GM12878 (cell line): ENCODE measurements around the gene DMKN. TPM values are rescaled to one million over a fixed set of nuclear protein-coding genes. Genes with fewer than 3 reads are reported as not detected.

ENCODE experiments used
- ATAC-seq: fragments of 200-7000 bp; cut with Tn5 transposase; 3 replicates; pipeline ENCODE4 v1.9.1; 2020; ENCODE audit warnings: mild to moderate bottlenecking, moderate library complexity
- BruUV-seq: library from RNA; stranded (reverse); fragments of 400-500 nt; replicated peaks from 2 replicates; lab custom pipeline; 2021; lab: Mats Ljungman, UMichigan
- CTCF ChIA-PET: fragments of 300-600 bp; sonication (Branson Sonifier 250); formaldehyde crosslinking; extraction: SDS; loops from one replicate; lab custom pipeline; 2021; ENCODE audit warnings: inconsistent platforms; lab: Yijun Ruan, JAX
- POLR2A ChIA-PET: fragments of 350-600 bp; formaldehyde crosslinking; extraction: SDS; loops from one replicate; lab custom pipeline; 2021; ENCODE audit warnings: inconsistent platforms; lab: Charles Lee
- RAD21 ChIA-PET: fragments of 300-600 bp; sonication (Branson Sonifier 250); formaldehyde crosslinking; loops from one replicate; lab custom pipeline; 2023; ENCODE audit warnings: antibody characterized with exemption; ENCODE audit not compliant: unreplicated experiment; lab: Charles Lee
- SMC1A ChIA-PET: fragments of 300-600 bp; sonication (Branson Sonifier 250); formaldehyde crosslinking; loops from one replicate; lab custom pipeline; 2023; ENCODE audit not compliant: unreplicated experiment, uncharacterized antibody; lab: Charles Lee
- DNase-seq: peaks from one replicate; pipeline ENCODE4 v3.0.0-alpha.2; 2011; ENCODE audit warnings: low read depth, low spot score
- FAIRE-seq: peaks from 3 replicates; lab custom pipeline; 2011; peaks lifted over from hg19 to GRCh38; lab: Jason Lieb, UNC
- H2AFZ ChIP-seq: 2 replicates; pipeline ENCODE4 v1.6.0; 2011; ENCODE audit warnings: low read depth, low read length, control low read depth; ENCODE audit not compliant: control insufficient read depth
- H3K27ac ChIP-seq: 2 replicates; pipeline ENCODE4 v1.5.1; 2011; ENCODE audit warnings: control low read depth; ENCODE audit not compliant: control insufficient read depth, insufficient read depth
- H3K27me3 ChIP-seq, 2 experiments: replicated peaks in 1 of 2; 2 replicates each; pipeline versions ENCODE4 v1.6.0 to v1.6.1; 2011; ENCODE audit warnings: low read length in 1 of 2; ENCODE audit not compliant: control insufficient read depth in 2 of 2, insufficient read depth in 2 of 2
- H3K36me3 ChIP-seq, 2 experiments: 2 replicates each; pipeline ENCODE4 v1.5.1; 2011; ENCODE audit warnings: low read length in 1 of 2; ENCODE audit not compliant: control insufficient read depth in 2 of 2, insufficient read depth in 2 of 2
- H3K4me1 ChIP-seq: 2 replicates; pipeline ENCODE4 v1.6.1; 2011; ENCODE audit warnings: mild to moderate bottlenecking, low read length, moderate library complexity, mixed read lengths; ENCODE audit not compliant: control insufficient read depth, insufficient read depth
- H3K4me2 ChIP-seq: 2 replicates; pipeline ENCODE4 v1.6.0; 2011; ENCODE audit warnings: control low read depth; ENCODE audit not compliant: control insufficient read depth, insufficient read depth
- H3K4me3 ChIP-seq: fragments of 200-600 bp; sonication (generic); 2 replicates; pipeline ENCODE4 v1.5.1; 2016
- H3K79me2 ChIP-seq: 2 replicates; pipeline ENCODE4 v1.6.0; 2011; ENCODE audit warnings: low read length; ENCODE audit not compliant: control insufficient read depth, insufficient read depth
- H3K9ac ChIP-seq: 2 replicates; pipeline ENCODE4 v1.8.0; 2011; ENCODE audit warnings: low read length, control low read depth, mixed read lengths; ENCODE audit not compliant: control insufficient read depth, insufficient read depth
- H3K9me3 ChIP-seq: replicated peaks from 3 replicates; pipeline ENCODE4 v1.5.1; 2011; ENCODE audit warnings: mild to moderate bottlenecking, low read length; ENCODE audit not compliant: control insufficient read depth, insufficient read depth
- H4K20me1 ChIP-seq: 2 replicates; pipeline ENCODE4 v1.6.0; 2011; ENCODE audit not compliant: control insufficient read depth, insufficient read depth
- BMI1 ChIP-seq: fragments of 450-650 bp; IDR thresholded peaks from 2 replicates; pipeline ENCODE4 v1.6.1; 2016; ENCODE audit warnings: mild to moderate bottlenecking, moderate library complexity, borderline replicate concordance
- EZH2 ChIP-seq: IDR thresholded peaks from 2 replicates; pipeline ENCODE4 v1.6.1; 2012; ENCODE audit warnings: low read depth, mild to moderate bottlenecking, control low read depth, inconsistent platforms, low read length, borderline replicate concordance; ENCODE audit not compliant: control insufficient read depth
- FOXM1 ChIP-seq: IDR thresholded peaks from 2 replicates; pipeline ENCODE4 v1.6.1; 2012; ENCODE audit warnings: low read depth, mild to moderate bottlenecking, inconsistent platforms, low read length, moderate library complexity
- GABPA ChIP-seq: IDR thresholded peaks from 2 replicates; pipeline ENCODE4 v1.6.1; 2014; ENCODE audit warnings: antibody characterized with exemption, low read depth, mild to moderate bottlenecking, inconsistent platforms
- HSF1 ChIP-seq: fragments of 150-350 bp; IDR thresholded peaks from 2 replicates; pipeline ENCODE4 v1.6.1; 2014; ENCODE audit warnings: mild to moderate bottlenecking, low read depth, low read length
- IKZF2 ChIP-seq, 2 experiments: fragments of 450-650 bp; IDR thresholded peaks; 2 replicates each; pipeline ENCODE4 v1.6.1; 2017; ENCODE audit warnings: mild to moderate bottlenecking in 2 of 2, moderate library complexity in 2 of 2
- IRF5 ChIP-seq: fragments of 450-650 bp; IDR thresholded peaks from 2 replicates; pipeline ENCODE4 v1.6.1; 2017; ENCODE audit warnings: borderline replicate concordance
- PML ChIP-seq: IDR thresholded peaks from 2 replicates; pipeline ENCODE4 v1.6.1; 2012; ENCODE audit warnings: low read length, inconsistent platforms
- POLR2AphosphoS5 ChIP-seq: IDR thresholded peaks from 2 replicates; pipeline ENCODE4 v1.6.1; 2011; ENCODE audit warnings: mild to moderate bottlenecking, low read length, inconsistent platforms
- SMAD1 ChIP-seq: fragments of 450-650 bp; IDR thresholded peaks from 2 replicates; pipeline ENCODE4 v1.6.1; 2018; ENCODE audit warnings: mild to moderate bottlenecking, low read depth; ENCODE audit not compliant: partially characterized antibody
- SMC3 ChIP-seq: IDR thresholded peaks from 2 replicates; pipeline ENCODE4 v1.6.1; 2011; ENCODE audit warnings: low read length, improper control_type of control experiment, borderline replicate concordance
- STAT3 ChIP-seq: IDR thresholded peaks from 2 replicates; pipeline ENCODE4 v1.6.1; 2011; ENCODE audit warnings: low read depth, low read length, improper control_type of control experiment
- TCF3 ChIP-seq: IDR thresholded peaks from 2 replicates; pipeline ENCODE4 v1.6.1; 2012; ENCODE audit warnings: low read depth, mild to moderate bottlenecking, low read length, borderline replicate concordance; ENCODE audit not compliant: insufficient read depth
- USF2 ChIP-seq: IDR thresholded peaks from 2 replicates; pipeline ENCODE4 v1.6.1; 2011; ENCODE audit warnings: low read depth, low read length, improper control_type of control experiment, borderline replicate concordance
- ZBTB4 ChIP-seq: fragments of 450-650 bp; formaldehyde crosslinking; IDR thresholded peaks from 2 replicates; pipeline ENCODE4 v1.4.0; 2022; ENCODE audit warnings: mild to moderate bottlenecking, moderate library complexity
- ZNF207 ChIP-seq: fragments of 450-650 bp; IDR thresholded peaks from 2 replicates; pipeline ENCODE4 v1.6.1; 2014; ENCODE audit warnings: antibody characterized with exemption, mild to moderate bottlenecking, borderline replicate concordance
- WGBS: methylation state at CpG from one replicate; pipeline ENCODE4 v1.1.6; 2016; ENCODE audit warnings: low lambda C conversion rate; ENCODE audit not compliant: insufficient replicate concordance, insufficient coverage; ENCODE audit errors: missing lambda C conversion rate; 5-methylcytosine and 5-hydroxymethylcytosine counted together
- in situ Hi-C: fragments of 300-500 bp; cut with MboI; formaldehyde crosslinking; loops from 9 replicates; pipeline ENCODE4 v1.14.3; 2018; ENCODE audit warnings: mixed read lengths
- intact Hi-C: fragments of 100-400 bp; cut with micrococcal nuclease; formaldehyde crosslinking; loops from one replicate; pipeline ENCODE4 v1.14.2; 2022; ENCODE audit not compliant: unreplicated experiment
- polyA plus RNA-seq, 11 experiments: library from polyadenylated mRNA; depleted of rRNA in 4 of 11; unstranded in 6 of 11; stranded (reverse) in 5 of 11; fragments of >200 nt; fragmentation: Nextera tagmentation in 4 of 11; fragmentation: Illumina TruSeq in 1 of 11; extraction: Ambion mirVana in 4 of 11; extraction: Trizol in 1 of 11; gene quantifications; 1 replicate in 1 of 11; 2 replicates in 10 of 11; pipeline versions ENCODE4 v1.2.1 to v1.2.3, GENCODE V29; 2011 to 2016; ENCODE audit warnings: inconsistent platforms in 2 of 11, missing spikeins in 2 of 11, low read depth in 1 of 11
- total RNA-seq, 4 experiments: library from RNA; depleted of rRNA in 3 of 4; stranded (reverse); fragments of >200 nt in 3 of 4; fragmentation: Illumina TruSeq in 1 of 4; extraction: Trizol in 1 of 4; gene quantifications; 2 replicates each; pipeline versions ENCODE4 v1.2.1 to v1.2.3, GENCODE V29; 2013 to 2021

Gene DMKN
- total and polyA plus RNA-seq, 10 of the 15 experiments (the other 5 are each of a cell fraction or from before 2014, with no cell fraction given): 36.4 to 114 (median 58.6) TPM

GRCh38 chr19:35544110-35544802, 30.8 kb upstream of the DMKN start:
- FAIRE-seq: no peak
- no peak overlapping the region; the same call in 1 of the 2 replicates for H2AFZ ChIP-seq
- no peaks in the 10 kb centered on the region for H3K27me3 ChIP-seq
- H3K4me1 ChIP-seq: peaks cover 31% of the 10 kb centered on the region
- ChIA-PET SMC1A (interaction anchor here (0.6 to 1.6 kb wide), 7 partner anchors 10 to 403 kb away, joined by 3 to 4 read pairs (median 3); partner anchors contain the start of gene HAUS5), CTCF (interaction anchor here (1.0 to 2.7 kb wide), 5 partner anchors 35 to 117 kb away, joined by 3 to 24 read pairs (median 4); no protein-coding TSS in a partner anchor), RAD21 (interaction anchor here (1.0 to 1.5 kb wide), 2 partner anchors 34 to 68 kb away, joined by 3 to 5 read pairs; partner anchors contain the start of gene HAUS5), POLR2A (interaction anchor here (1.5 kb wide), 1 partner anchor 34 kb away, joined by 3 read pairs; no protein-coding TSS in a partner anchor)
- H3K36me3 ChIP-seq: peaks cover 0 to 2% of the 10 kb centered on the region in 2 experiments; a peak in 2 of 4 replicates
- no peak for ATAC-seq
- H3K4me2 ChIP-seq: peak overlapping the region; percentile 100
- in situ Hi-C loops: no loop called here
- intact Hi-C loops: loop anchor here (2.0 kb wide), 1 partner anchor 33 kb away; no protein-coding TSS in a partner anchor
- peaks cover 18% of the 10 kb centered on the region for H3K79me2 ChIP-seq
- no peaks in the 10 kb centered on the region for H4K20me1 ChIP-seq
- no peak for DNase-seq
- no TSS peak for BruUV-seq
- 66% methylated on average over 3 of the region's 3 CpGs for WGBS
- H3K9ac ChIP-seq: peak overlapping the region; percentile 97
- H3K27ac ChIP-seq: peak overlapping the region; percentile 86
- peak overlapping the region; percentile 77 for H3K4me3 ChIP-seq
- H3K9me3 ChIP-seq: no peaks in the 10 kb centered on the region
- TF ChIP-seq EZH2 (no peak), USF2 (no peak), SMC3 (no peak), IKZF2 (IDR thresholded peaks at IDR 0.05) (no peak), GABPA (no peak), TCF3 (no peak), HSF1 (no peak), BMI1 (no peak), IRF5 (no peak), SMAD1 (no peak), POLR2AphosphoS5 (no peak), ZBTB4 (CRISPR knock-in tag) (no peak), STAT3 (no peak), PML (no peak), FOXM1 (no peak), ZNF207 (no peak)
